CD14-positive monocyte (primary cell): ENCODE results near the gene OBSCN. TPM values are rescaled to one million over a fixed set of nuclear protein-coding genes. Genes with fewer than 3 reads are reported as not detected.

Source experiments
- DNase-seq, 3 donors: peaks; one replicate each; pipeline ENCODE4 v3.0.0-alpha.2; 2011 to 2022
- H2AFZ ChIP-seq: 2 replicates; pipeline ENCODE4 v1.6.0; 2012; ENCODE audit warnings: mild to moderate bottlenecking, low read depth, low read length, inconsistent platforms; ENCODE audit not compliant: insufficient read depth, poor library complexity, severe bottlenecking
- H3K27ac ChIP-seq, 2 donors: 1 replicate in 1 of 2; 2 replicates in 1 of 2; pipeline ENCODE4 v1.5.1; 2012 to 2013; ENCODE audit warnings: low read length in 2 of 2, control low read depth in 1 of 2, inconsistent platforms in 1 of 2, low read depth in 1 of 2, mild to moderate bottlenecking in 1 of 2
- H3K27me3 ChIP-seq, 2 donors: one replicate each; pipeline versions ENCODE4 v1.6.0 to v1.6.1; 2011 to 2013; ENCODE audit warnings: low read length in 2 of 2; ENCODE audit not compliant: control insufficient read depth in 2 of 2, insufficient read depth in 2 of 2
- H3K36me3 ChIP-seq, 2 donors: replicated peaks in 1 of 2; 1 replicate in 1 of 2; 2 replicates in 1 of 2; pipeline versions ENCODE4 v1.5.1 to v1.6.1; 2012 to 2013; ENCODE audit warnings: low read length in 2 of 2, control low read depth in 1 of 2, inconsistent platforms in 1 of 2, mild to moderate bottlenecking in 1 of 2; ENCODE audit not compliant: insufficient read depth in 2 of 2, control insufficient read depth in 1 of 2
- H3K4me1 ChIP-seq, 2 donors: 1 replicate in 1 of 2; 2 replicates in 1 of 2; pipeline versions ENCODE4 v1.5.1 to v1.6.1; 2012 to 2013; ENCODE audit warnings: low read length in 2 of 2, control low read depth in 1 of 2, inconsistent platforms in 1 of 2, mild to moderate bottlenecking in 1 of 2, moderate library complexity in 1 of 2; ENCODE audit not compliant: insufficient read depth in 2 of 2, control insufficient read depth in 1 of 2
- H3K4me2 ChIP-seq: replicated peaks from 2 replicates; pipeline ENCODE3; 2012; ENCODE audit warnings: low read length, moderate library complexity, mild to moderate bottlenecking; ENCODE audit not compliant: poor library complexity, severe bottlenecking; ENCODE audit errors: extremely low read depth
- H3K4me3 ChIP-seq, 3 experiments: fragments of 200-600 bp in 1 of 3; sonication (generic) in 1 of 3; replicated peaks in 1 of 3; 1 replicate in 2 of 3; 2 replicates in 1 of 3; pipeline ENCODE4 v1.5.1; 2011 to 2013; ENCODE audit warnings: low read length in 3 of 3, mild to moderate bottlenecking in 3 of 3, control low read depth in 2 of 3, low read depth in 2 of 3, inconsistent platforms in 1 of 3, moderate library complexity in 1 of 3
- H3K79me2 ChIP-seq: 2 replicates; pipeline ENCODE4 v1.6.0; 2012; ENCODE audit warnings: mild to moderate bottlenecking, control low read depth, inconsistent platforms, low read length, moderate library complexity; ENCODE audit not compliant: insufficient read depth
- H3K9ac ChIP-seq: 2 replicates; pipeline ENCODE4 v1.6.0; 2017; ENCODE audit warnings: low read length, mild to moderate bottlenecking; ENCODE audit not compliant: insufficient read depth, poor library complexity, severe bottlenecking
- H3K9me3 ChIP-seq, 2 donors: replicated peaks in 1 of 2; 1 replicate in 1 of 2; 2 replicates in 1 of 2; pipeline versions ENCODE4 v1.5.1 to v1.6.1; 2012 to 2013; ENCODE audit warnings: low read length in 2 of 2, control low read depth in 1 of 2; ENCODE audit not compliant: control insufficient read depth in 1 of 2, insufficient read depth in 1 of 2
- H4K20me1 ChIP-seq: 2 replicates; pipeline ENCODE4 v1.6.0; 2012; ENCODE audit warnings: mild to moderate bottlenecking, low read length, control low read depth, moderate library complexity; ENCODE audit not compliant: insufficient read depth
- H3K27ac Mint-ChIP-seq, 7 donors: one replicate each; pipeline ENCODE4 v1.8.0; 2020; ENCODE audit warnings: mild to moderate bottlenecking in 7 of 7, mixed read lengths in 7 of 7, moderate library complexity in 6 of 7, inconsistent platforms in 2 of 7
- H3K27me3 Mint-ChIP-seq, 3 donors: one replicate each; pipeline ENCODE4 v1.8.0; 2021 to 2022; ENCODE audit warnings: low read depth in 3 of 3, mild to moderate bottlenecking in 3 of 3, mixed read lengths in 3 of 3, moderate library complexity in 3 of 3, inconsistent platforms in 1 of 3
- H3K36me3 Mint-ChIP-seq, 2 donors: one replicate each; pipeline ENCODE4 v1.8.0; 2020; ENCODE audit warnings: mixed read lengths in 2 of 2, inconsistent platforms in 1 of 2, mild to moderate bottlenecking in 1 of 2
- H3K4me1 Mint-ChIP-seq: one replicate; pipeline ENCODE4 v1.8.0; 2020; ENCODE audit warnings: mild to moderate bottlenecking, mixed read lengths
- H3K4me3 Mint-ChIP-seq, 2 donors: one replicate each; pipeline ENCODE4 v1.8.0; 2020; ENCODE audit warnings: mild to moderate bottlenecking in 2 of 2, mixed read lengths in 2 of 2, moderate library complexity in 1 of 2
- H3K9me3 Mint-ChIP-seq, 7 donors: one replicate each; pipeline ENCODE4 v1.8.0; 2020 to 2022; ENCODE audit warnings: mixed read lengths in 7 of 7, mild to moderate bottlenecking in 6 of 7, moderate library complexity in 6 of 7, inconsistent platforms in 2 of 7
- WGBS: methylation state at CpG from one replicate; pipeline ENCODE4 v1.1.5; 2013; ENCODE audit warnings: missing lambda C conversion rate; ENCODE audit not compliant: insufficient coverage; 5-methylcytosine and 5-hydroxymethylcytosine counted together
- intact Hi-C, 2 donors: fragments of 100-400 bp; cut with micrococcal nuclease; formaldehyde crosslinking; loops; one replicate each; pipeline versions ENCODE4 v1.15.0 to v1.15.1; 2023
- polyA plus RNA-seq, 3 donors: library from polyadenylated mRNA; depleted of rRNA in 1 of 3; unstranded in 2 of 3; stranded (reverse) in 1 of 3; fragments of 300-500 nt in 2 of 3; fragments of >200 nt in 1 of 3; fragmentation: Illumina TruSeq in 2 of 3; gene quantifications; 1 replicate in 2 of 3; 2 replicates in 1 of 3; pipeline ENCODE4 v1.2.3, GENCODE V29; 2012 to 2021
- TF ChIP-seq, protein P1 (sequence below): fragments of 200-600 bp; IDR thresholded peaks from one replicate; pipeline ENCODE4 v1.8.0; 2022; ENCODE audit warnings: antibody characterized with exemption, mild to moderate bottlenecking

Gene OBSCN
- polyA plus RNA-seq, 3 donors: 0.57 to 1.5 (median 0.76) TPM

DNA sequence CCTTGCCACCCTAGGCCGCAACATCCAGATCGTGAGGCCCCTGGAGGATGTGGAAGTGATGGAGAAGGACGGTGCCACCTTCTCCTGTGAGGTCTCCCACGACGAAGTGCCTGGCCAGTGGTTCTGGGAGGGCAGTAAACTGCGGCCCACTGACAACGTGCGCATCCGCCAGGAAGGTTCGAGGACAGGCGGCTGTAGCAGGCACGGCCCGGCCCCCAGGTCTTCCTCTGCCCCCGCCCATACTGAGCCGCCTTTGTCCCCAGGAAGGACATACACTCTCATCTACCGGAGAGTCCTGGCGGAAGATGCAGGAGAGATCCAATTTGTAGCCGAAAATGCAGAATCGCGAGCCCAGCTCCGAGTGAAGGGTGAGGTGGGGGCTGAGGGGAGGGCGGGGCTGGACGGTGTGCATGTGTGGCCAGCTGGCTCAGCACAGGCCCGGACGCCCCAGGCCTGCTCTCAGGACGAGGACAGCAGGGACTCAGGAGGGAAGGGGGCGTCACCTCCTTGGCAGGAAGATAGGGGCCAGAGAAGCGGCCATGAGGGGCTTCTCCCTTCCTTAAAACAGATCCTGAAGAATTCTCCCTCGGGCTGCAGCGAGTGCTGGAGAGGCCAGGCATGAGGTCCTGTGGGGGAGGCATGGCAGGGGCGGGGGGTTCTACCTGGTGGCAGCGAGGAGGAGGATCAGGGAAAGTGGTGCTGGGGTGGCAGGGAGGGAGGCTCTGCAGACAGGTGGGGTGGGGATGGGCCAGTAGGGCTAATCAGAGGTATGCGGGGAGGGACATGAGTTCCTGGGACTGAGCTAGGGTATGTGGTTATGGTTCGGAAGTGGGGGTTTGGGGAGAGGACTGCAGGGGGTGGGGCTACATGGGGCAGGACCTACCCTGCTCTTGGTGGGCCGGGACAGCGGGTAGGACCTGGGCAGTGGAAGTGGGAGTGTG lies 69.9 kb downstream of the OBSCN start:
- intact Hi-C loops: no loop called here
- peak overlapping the region in 1 of 7 donors; percentile 35 for H3K27ac Mint-ChIP-seq
- peak in 1 of 3 donors; percentile 1 for DNase-seq

GRCh38 chr1:228278432-228278941 lies 70.6 kb downstream of the OBSCN start:
- Histone ChIP-seq H4K20me1 (no peaks in the 10 kb centered on the region), H3K4me1 (peaks cover 11 to 22% of the 10 kb centered on the region in 2 donors), H3K79me2 (no peaks in the 10 kb centered on the region), H2AFZ (no peak overlapping the region), H3K4me3 (no peak overlapping the region), H3K4me2 (no peak overlapping the region), H3K9ac (no peak overlapping the region), H3K27ac (no peak overlapping the region), H3K36me3 (no peaks in the 10 kb centered on the region), H3K27me3 (no peaks in the 10 kb centered on the region), H3K9me3 (no peaks in the 10 kb centered on the region)
- peak in 1 of 3 donors; percentile 4 for DNase-seq
- intact Hi-C loops: no loop called here
- no peak overlapping the region for H3K27ac Mint-ChIP-seq
- peaks cover 6 to 16% (median 10%) of the 10 kb centered on the region in 3 donors for H3K27me3 Mint-ChIP-seq
- 96% methylated on average over 21 of the region's 21 CpGs for WGBS
- peaks cover 0 to 5% of the 10 kb centered on the region in 2 donors for H3K36me3 Mint-ChIP-seq
- H3K4me1 Mint-ChIP-seq: peaks cover 14% of the 10 kb centered on the region
- TF ChIP-seq, protein P1, sequence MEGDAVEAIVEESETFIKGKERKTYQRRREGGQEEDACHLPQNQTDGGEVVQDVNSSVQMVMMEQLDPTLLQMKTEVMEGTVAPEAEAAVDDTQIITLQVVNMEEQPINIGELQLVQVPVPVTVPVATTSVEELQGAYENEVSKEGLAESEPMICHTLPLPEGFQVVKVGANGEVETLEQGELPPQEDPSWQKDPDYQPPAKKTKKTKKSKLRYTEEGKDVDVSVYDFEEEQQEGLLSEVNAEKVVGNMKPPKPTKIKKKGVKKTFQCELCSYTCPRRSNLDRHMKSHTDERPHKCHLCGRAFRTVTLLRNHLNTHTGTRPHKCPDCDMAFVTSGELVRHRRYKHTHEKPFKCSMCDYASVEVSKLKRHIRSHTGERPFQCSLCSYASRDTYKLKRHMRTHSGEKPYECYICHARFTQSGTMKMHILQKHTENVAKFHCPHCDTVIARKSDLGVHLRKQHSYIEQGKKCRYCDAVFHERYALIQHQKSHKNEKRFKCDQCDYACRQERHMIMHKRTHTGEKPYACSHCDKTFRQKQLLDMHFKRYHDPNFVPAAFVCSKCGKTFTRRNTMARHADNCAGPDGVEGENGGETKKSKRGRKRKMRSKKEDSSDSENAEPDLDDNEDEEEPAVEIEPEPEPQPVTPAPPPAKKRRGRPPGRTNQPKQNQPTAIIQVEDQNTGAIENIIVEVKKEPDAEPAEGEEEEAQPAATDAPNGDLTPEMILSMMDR: no peak
- H3K4me3 Mint-ChIP-seq: no peak overlapping the region
- peaks cover 0 to 7% (median 0%) of the 10 kb centered on the region in 7 donors for H3K9me3 Mint-ChIP-seq

More for the DNA sequence above, 69.9 kb downstream of the OBSCN start:
- Histone ChIP-seq H3K27ac (no peak overlapping the region), H3K27me3 (no peaks in the 10 kb centered on the region), H3K9ac (no peak overlapping the region), H3K36me3 (no peaks in the 10 kb centered on the region), H3K4me1 (peaks cover 11 to 22% of the 10 kb centered on the region in 2 donors), H3K9me3 (no peaks in the 10 kb centered on the region), H4K20me1 (no peaks in the 10 kb centered on the region), H2AFZ (no peak overlapping the region), H3K4me2 (no peak overlapping the region), H3K4me3 (no peak overlapping the region), H3K79me2 (no peaks in the 10 kb centered on the region)
- peaks cover 0 to 7% (median 0%) of the 10 kb centered on the region in 7 donors for H3K9me3 Mint-ChIP-seq
- no peak overlapping the region for H3K4me3 Mint-ChIP-seq
- WGBS: 95% methylated on average over 26 of the region's 36 CpGs
- H3K27me3 Mint-ChIP-seq: peaks cover 6 to 16% (median 12%) of the 10 kb centered on the region in 3 donors
- peaks cover 0 to 5% of the 10 kb centered on the region in 2 donors for H3K36me3 Mint-ChIP-seq
- H3K4me1 Mint-ChIP-seq: peaks cover 14% of the 10 kb centered on the region
- TF ChIP-seq, protein P1: no peak
